Nephron progenitor cell (in vitro differentiated cells): ENCODE results near the gene CACNA2D3.

ENCODE experiments used
- DNase-seq: peaks from one replicate; pipeline ENCODE4 v3.0.0; 2021
- H3K27ac Mint-ChIP-seq: 2 replicates; pipeline ENCODE4 v1.8.0; 2021; ENCODE audit warnings: mild to moderate bottlenecking, moderate library complexity, mixed read lengths
- H3K27me3 Mint-ChIP-seq: 2 replicates; pipeline ENCODE4 v1.8.0; 2021; ENCODE audit warnings: mild to moderate bottlenecking, low read depth, mixed read lengths; ENCODE audit not compliant: poor library complexity
- H3K36me3 Mint-ChIP-seq: 2 replicates; pipeline ENCODE4 v1.8.0; 2021; ENCODE audit warnings: low read depth, mixed read lengths
- H3K4me1 Mint-ChIP-seq: 2 replicates; pipeline ENCODE4 v1.8.0; 2021; ENCODE audit warnings: mixed read lengths
- H3K4me3 Mint-ChIP-seq: 2 replicates; pipeline ENCODE4 v1.8.0; 2021; ENCODE audit warnings: mild to moderate bottlenecking, moderate library complexity, mixed read lengths
- H3K9me3 Mint-ChIP-seq: 2 replicates; pipeline ENCODE4 v1.8.0; 2021; ENCODE audit warnings: mild to moderate bottlenecking, moderate library complexity, mixed read lengths
- TF ChIP-seq, protein P1 (sequence below): fragments of 200-600 bp; sonication (generic); IDR thresholded peaks from 2 replicates; pipeline ENCODE4 v1.5.0; 2021; ENCODE audit warnings: antibody characterized with exemption

Gene CACNA2D3

GRCh38 chr3:54514006-54514405 is 391.7 kb downstream of the CACNA2D3 start:
- Mint-ChIP-seq H3K4me3 (no peak overlapping the region), H3K27me3 (peaks cover 13% of the 10 kb centered on the region), H3K4me1 (no peaks in the 10 kb centered on the region), H3K36me3 (no peaks in the 10 kb centered on the region), H3K9me3 (peaks cover 10% of the 10 kb centered on the region), H3K27ac (no peak overlapping the region)
- no peak for DNase-seq
- TF ChIP-seq, protein P1, sequence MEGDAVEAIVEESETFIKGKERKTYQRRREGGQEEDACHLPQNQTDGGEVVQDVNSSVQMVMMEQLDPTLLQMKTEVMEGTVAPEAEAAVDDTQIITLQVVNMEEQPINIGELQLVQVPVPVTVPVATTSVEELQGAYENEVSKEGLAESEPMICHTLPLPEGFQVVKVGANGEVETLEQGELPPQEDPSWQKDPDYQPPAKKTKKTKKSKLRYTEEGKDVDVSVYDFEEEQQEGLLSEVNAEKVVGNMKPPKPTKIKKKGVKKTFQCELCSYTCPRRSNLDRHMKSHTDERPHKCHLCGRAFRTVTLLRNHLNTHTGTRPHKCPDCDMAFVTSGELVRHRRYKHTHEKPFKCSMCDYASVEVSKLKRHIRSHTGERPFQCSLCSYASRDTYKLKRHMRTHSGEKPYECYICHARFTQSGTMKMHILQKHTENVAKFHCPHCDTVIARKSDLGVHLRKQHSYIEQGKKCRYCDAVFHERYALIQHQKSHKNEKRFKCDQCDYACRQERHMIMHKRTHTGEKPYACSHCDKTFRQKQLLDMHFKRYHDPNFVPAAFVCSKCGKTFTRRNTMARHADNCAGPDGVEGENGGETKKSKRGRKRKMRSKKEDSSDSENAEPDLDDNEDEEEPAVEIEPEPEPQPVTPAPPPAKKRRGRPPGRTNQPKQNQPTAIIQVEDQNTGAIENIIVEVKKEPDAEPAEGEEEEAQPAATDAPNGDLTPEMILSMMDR, result no peak

GRCh38 chr3:54514416-54514815 is 392.1 kb downstream of the CACNA2D3 start:
- no peaks in the 10 kb centered on the region for H3K36me3 Mint-ChIP-seq
- no peak overlapping the region for H3K4me3 Mint-ChIP-seq
- H3K4me1 Mint-ChIP-seq, result no peaks in the 10 kb centered on the region
- DNase-seq, result no peak
- no peak overlapping the region for H3K27ac Mint-ChIP-seq
- TF ChIP-seq, protein P1, result no peak
- H3K9me3 Mint-ChIP-seq, result peaks cover 10% of the 10 kb centered on the region
- peaks cover 16% of the 10 kb centered on the region for H3K27me3 Mint-ChIP-seq

DNA sequence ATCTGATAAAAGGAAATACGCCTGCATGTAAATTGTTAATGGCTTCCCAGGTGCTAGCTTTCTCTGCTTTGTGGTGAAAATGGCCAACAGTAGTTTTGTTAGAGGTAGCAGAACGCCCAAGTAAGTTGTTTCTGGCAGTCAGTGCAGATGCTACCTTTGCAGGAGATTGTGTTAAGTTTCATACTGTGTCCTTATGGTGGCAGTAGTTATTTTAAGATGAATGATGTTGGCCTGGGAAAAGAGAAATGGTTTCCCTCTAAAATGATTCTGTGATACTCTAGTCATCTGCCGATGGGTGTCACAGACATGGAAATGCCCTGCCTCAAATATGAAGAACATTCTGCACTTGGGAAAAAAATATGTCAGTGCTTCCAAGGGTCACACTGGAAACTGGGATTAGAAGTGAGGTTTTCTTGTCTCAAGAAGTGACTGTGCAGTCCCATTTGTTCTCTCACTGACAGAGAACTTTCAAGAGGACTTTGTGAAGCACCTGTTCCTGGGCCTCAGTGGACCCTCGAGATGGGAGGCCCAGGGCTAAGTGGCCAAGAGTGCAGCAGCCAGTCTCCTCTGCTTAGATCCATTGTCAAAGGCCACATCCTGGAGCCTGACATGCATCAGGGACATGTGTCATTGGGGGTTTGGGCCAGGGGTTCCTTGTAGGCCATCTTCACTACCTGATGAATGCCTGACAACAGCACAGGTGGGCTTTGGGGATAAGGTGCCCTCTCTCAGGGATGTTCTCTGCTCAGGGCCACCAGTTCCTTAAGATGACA is 393.3 kb downstream of the CACNA2D3 start:
- TF ChIP-seq, protein P1, result no peak
- no peaks in the 10 kb centered on the region for H3K36me3 Mint-ChIP-seq
- H3K4me3 Mint-ChIP-seq, result no peak overlapping the region
- H3K4me1 Mint-ChIP-seq, result no peaks in the 10 kb centered on the region
- no peak overlapping the region for H3K27ac Mint-ChIP-seq
- peaks cover 10% of the 10 kb centered on the region for H3K27me3 Mint-ChIP-seq
- no peak for DNase-seq
- H3K9me3 Mint-ChIP-seq, result peaks cover 10% of the 10 kb centered on the region

- DNase-seq, result no peak
- no peaks in the 10 kb centered on the region for H3K36me3 Mint-ChIP-seq
- no peak overlapping the region for H3K27ac Mint-ChIP-seq
- no peak overlapping the region for H3K4me3 Mint-ChIP-seq
- H3K4me1 Mint-ChIP-seq, result no peaks in the 10 kb centered on the region
- H3K9me3 Mint-ChIP-seq, result peaks cover 15% of the 10 kb centered on the region
- H3K27me3 Mint-ChIP-seq, result peaks cover 4% of the 10 kb centered on the region
- TF ChIP-seq, protein P1, result no peak
Observed at GRCh38 chr3:54517424-54517823, 395.1 kb downstream of the CACNA2D3 start.

- no peak for DNase-seq
- H3K4me1 Mint-ChIP-seq, result no peaks in the 10 kb centered on the region
- H3K27me3 Mint-ChIP-seq, result peaks cover 4% of the 10 kb centered on the region
Observed at GRCh38 chr3:54518011-54518675, 395.8 kb downstream of the CACNA2D3 start.

More at GRCh38 chr3:54518011-54518675, 395.8 kb downstream of the CACNA2D3 start:
- Mint-ChIP-seq H3K27ac (no peak overlapping the region), H3K9me3 (peaks cover 16% of the 10 kb centered on the region), H3K4me3 (no peak overlapping the region), H3K36me3 (no peaks in the 10 kb centered on the region)
- TF ChIP-seq, protein P1, result no peak
